Peyer's patch (tissue), 4 donors: Measurements from ENCODE around the gene MSI2. TPM values are rescaled to one million over a fixed set of nuclear protein-coding genes. Genes with fewer than 3 reads are reported as not detected.

Experiments used
- DNase-seq, 3 donors: peaks; one replicate each; pipeline ENCODE4 v3.0.0-alpha.2; 2017 to 2019
- H3K27ac ChIP-seq, 4 donors: fragments of 200-600 bp; sonication (generic); one replicate each; pipeline ENCODE4 v1.5.1; 2016 to 2019
- H3K27me3 ChIP-seq, 2 donors: fragments of 200-600 bp; sonication (generic); one replicate each; pipeline ENCODE4 v1.5.1; 2019
- H3K36me3 ChIP-seq, 3 donors: fragments of 200-600 bp; sonication (generic); one replicate each; pipeline ENCODE4 v1.5.1; 2016 to 2019
- H3K4me1 ChIP-seq, 4 donors: fragments of 200-600 bp; sonication (generic); one replicate each; pipeline ENCODE4 v1.5.1; 2016 to 2019
- H3K4me3 ChIP-seq, 4 donors: fragments of 200-600 bp; sonication (generic); 1 replicate in 3 of 4; 2 replicates in 1 of 4; pipeline ENCODE4 v1.5.1; 2016 to 2019; ENCODE audit warnings: mild to moderate bottlenecking in 1 of 4
- H3K9me3 ChIP-seq, 4 donors: fragments of 200-600 bp; sonication (generic); one replicate each; pipeline ENCODE4 v1.5.1; 2016 to 2019; ENCODE audit warnings: mild to moderate bottlenecking in 1 of 4
- POLR2A ChIP-seq, 2 donors: fragments of 450-650 bp; IDR thresholded peaks; one replicate each; pipeline ENCODE4 v1.5.1; 2017; ENCODE audit warnings: antibody characterized with exemption in 2 of 2, mild to moderate bottlenecking in 2 of 2, moderate library complexity in 2 of 2
- total RNA-seq, 4 donors: library from RNA; depleted of rRNA; stranded (reverse); fragments of >200 nt; gene quantifications; one replicate each; pipeline ENCODE4 v1.1.0, GENCODE V29; 2016
- TF ChIP-seq, protein P1 (sequence below), 6 experiments: fragments of 450-650 bp in 4 of 6; fragments of 200-600 bp in 2 of 6; sonication (generic) in 1 of 6; IDR thresholded peaks; one replicate each; pipeline ENCODE4 v1.5.1; 2017 to 2019; ENCODE audit warnings: antibody characterized with exemption in 6 of 6, mild to moderate bottlenecking in 3 of 6, moderate library complexity in 1 of 6

The MSI2 gene
- total RNA-seq, 4 donors from 2014 or later, result 25.9 to 39.0 (median 29.2) TPM

DNA sequence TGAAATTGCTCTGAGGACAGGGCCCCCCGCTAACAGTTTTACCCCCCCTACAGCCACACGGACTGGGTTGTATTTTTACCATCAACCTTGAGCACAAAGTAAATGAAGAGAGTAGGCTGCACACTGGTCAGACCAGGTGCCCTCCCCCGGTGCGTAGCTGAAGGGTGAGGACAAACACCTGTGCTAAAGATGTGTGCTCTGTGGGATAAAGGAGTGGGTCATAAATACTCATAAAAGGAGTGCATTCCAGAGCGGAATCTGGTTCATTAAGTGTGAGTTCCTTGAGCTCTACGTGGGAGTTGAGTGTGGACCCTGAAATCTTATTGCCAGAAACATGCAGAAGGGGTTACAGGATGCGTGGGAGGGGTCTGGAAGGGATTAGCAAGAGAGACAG lies 271.7 kb downstream of the MSI2 start:
- Histone ChIP-seq H3K4me3 (no peak overlapping the region), H3K36me3 (no peaks in the 10 kb centered on the region), H3K4me1 (no peaks in the 10 kb centered on the region), H3K27me3 (no peaks in the 10 kb centered on the region), H3K9me3 (no peaks in the 10 kb centered on the region), H3K27ac (no peak overlapping the region)
- TF ChIP-seq, protein P1, sequence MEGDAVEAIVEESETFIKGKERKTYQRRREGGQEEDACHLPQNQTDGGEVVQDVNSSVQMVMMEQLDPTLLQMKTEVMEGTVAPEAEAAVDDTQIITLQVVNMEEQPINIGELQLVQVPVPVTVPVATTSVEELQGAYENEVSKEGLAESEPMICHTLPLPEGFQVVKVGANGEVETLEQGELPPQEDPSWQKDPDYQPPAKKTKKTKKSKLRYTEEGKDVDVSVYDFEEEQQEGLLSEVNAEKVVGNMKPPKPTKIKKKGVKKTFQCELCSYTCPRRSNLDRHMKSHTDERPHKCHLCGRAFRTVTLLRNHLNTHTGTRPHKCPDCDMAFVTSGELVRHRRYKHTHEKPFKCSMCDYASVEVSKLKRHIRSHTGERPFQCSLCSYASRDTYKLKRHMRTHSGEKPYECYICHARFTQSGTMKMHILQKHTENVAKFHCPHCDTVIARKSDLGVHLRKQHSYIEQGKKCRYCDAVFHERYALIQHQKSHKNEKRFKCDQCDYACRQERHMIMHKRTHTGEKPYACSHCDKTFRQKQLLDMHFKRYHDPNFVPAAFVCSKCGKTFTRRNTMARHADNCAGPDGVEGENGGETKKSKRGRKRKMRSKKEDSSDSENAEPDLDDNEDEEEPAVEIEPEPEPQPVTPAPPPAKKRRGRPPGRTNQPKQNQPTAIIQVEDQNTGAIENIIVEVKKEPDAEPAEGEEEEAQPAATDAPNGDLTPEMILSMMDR (IDR thresholded peaks at IDR 0.05), result no peak
- DNase-seq, result no peak

DNA sequence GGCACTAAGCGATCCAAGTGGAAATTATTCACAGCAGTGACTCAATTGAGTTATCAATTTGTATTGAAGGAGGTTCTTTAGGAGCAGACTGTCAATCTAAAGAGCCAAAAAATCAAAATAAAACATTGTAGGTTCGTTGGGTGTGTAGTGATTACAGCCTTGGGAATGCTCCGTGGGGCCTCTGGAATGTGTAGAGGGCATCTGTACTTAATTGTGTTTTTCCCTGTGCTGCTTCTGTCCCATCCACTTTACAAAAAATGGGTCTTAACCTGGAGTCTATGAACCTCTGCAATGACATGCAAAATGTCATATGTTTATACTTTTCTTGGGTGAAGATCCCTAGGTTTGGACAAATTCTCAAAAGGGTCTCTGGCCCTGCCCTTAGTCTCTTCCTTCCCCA lies 273.7 kb downstream of the MSI2 start:
- Histone ChIP-seq H3K9me3 (no peaks in the 10 kb centered on the region), H3K4me1 (no peaks in the 10 kb centered on the region), H3K27ac (no peak overlapping the region), H3K36me3 (no peaks in the 10 kb centered on the region), H3K27me3 (no peaks in the 10 kb centered on the region), H3K4me3 (no peak overlapping the region)
- DNase-seq, result no peak
- TF ChIP-seq, protein P1 (IDR thresholded peaks at IDR 0.05), result no peak
- TF ChIP-seq POLR2A (IDR thresholded peaks at IDR 0.05), result no peak

DNA sequence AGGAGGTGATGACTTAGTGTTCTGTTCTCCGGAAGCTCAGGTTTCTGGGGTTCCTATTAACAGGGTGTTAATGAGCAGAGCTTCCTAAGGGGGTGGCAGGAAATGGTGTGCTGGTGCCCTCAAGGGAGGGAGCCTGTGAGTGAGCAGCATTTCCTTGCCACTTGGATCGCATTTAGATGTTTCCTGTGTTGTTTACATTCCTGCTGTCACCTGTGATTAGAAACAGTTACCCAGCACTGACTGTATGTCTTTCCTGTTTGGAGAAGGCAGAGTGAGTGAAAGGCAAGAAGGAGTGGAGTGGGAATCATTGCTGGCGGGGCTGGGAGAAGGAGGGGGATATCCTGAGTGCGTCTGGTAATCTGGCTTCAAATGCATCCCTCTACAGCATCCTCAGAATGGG lies 274.2 kb downstream of the MSI2 start:
- Histone ChIP-seq H3K4me3 (no peak overlapping the region), H3K27me3 (no peaks in the 10 kb centered on the region), H3K4me1 (peaks cover 0 to 4% (median 0%) of the 10 kb centered on the region in 4 donors), H3K27ac (no peak overlapping the region), H3K9me3 (no peaks in the 10 kb centered on the region), H3K36me3 (no peaks in the 10 kb centered on the region)
- TF ChIP-seq POLR2A (IDR thresholded peaks at IDR 0.05), result no peak
- TF ChIP-seq, protein P1 (IDR thresholded peaks at IDR 0.05), result no peak
- DNase-seq, result no peak

DNA sequence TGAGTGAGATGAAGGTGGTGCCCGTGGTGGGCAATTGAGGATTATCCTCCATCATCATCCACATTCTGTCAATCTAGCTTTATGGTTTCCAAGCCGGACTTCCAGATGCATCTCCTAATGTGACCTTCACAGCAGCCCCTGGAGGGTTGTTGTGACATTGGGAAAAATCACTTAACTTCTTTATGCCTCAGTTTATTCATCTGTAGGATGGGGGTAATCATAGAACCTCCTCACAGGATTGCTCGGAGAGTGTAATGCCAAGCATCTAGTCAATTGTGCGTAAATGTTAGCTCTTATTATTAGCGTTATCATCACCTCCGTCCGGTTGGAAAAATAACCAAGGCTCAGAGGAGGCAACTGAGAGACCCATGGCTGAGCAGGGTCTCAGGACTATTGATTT lies 274.8 kb downstream of the MSI2 start:
- no peak overlapping the region for H3K4me3 ChIP-seq
- peaks cover 0 to 8% (median 1%) of the 10 kb centered on the region in 4 donors for H3K4me1 ChIP-seq
- H3K36me3 ChIP-seq, result no peaks in the 10 kb centered on the region
- no peak for DNase-seq
- no peaks in the 10 kb centered on the region for H3K27me3 ChIP-seq
- TF ChIP-seq, protein P1 (IDR thresholded peaks at IDR 0.05), result no peak
- TF ChIP-seq POLR2A (IDR thresholded peaks at IDR 0.05), result no peak
- H3K27ac ChIP-seq, result no peak overlapping the region
- H3K9me3 ChIP-seq, result no peaks in the 10 kb centered on the region

DNA sequence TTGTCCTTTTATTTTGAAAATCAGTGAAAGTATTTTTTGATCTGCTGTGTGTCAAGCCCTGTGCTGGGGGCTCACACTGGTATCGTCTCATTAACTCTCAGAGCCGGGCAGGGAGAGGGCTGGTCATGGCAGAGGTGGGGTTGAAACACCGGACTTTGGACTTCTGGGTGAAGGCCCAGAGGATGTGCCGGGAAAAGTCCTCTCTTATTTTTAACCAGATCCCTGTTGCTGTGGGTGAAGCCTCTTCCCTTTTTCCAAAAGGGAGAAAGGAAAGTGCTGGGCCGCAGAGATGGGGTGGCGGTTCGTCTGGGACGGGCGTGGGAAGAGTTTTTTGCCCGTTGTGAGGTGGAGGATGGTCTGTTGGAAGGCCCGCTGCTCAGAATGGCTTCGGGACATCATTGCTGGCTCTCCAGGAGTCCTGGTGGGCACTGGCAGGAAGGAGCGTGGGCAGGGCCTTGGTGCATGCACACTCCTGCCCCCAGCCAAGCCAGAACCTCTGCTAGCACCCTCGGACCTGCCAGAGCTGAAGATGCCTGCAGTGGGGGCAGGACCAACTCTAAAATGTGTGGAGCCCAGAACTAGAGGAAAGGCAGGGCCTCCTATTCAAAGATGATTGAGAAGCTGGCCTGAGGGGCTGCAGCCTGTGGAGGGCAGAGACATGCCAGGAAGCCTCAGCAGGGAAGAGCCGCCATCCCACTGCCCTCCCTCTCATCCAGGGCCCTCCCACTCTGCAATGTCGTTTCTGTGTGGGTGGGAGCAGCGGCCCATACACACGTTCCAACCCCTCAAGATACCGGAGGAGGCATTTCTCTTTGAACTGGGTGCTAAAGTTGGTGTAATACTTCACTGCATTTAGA lies 275.6 kb downstream of the MSI2 start:
- no peak for DNase-seq
- Histone ChIP-seq H3K27me3 (no peaks in the 10 kb centered on the region), H3K9me3 (no peaks in the 10 kb centered on the region), H3K4me1 (peaks cover 0 to 16% (median 2%) of the 10 kb centered on the region in 4 donors), H3K27ac (no peak overlapping the region), H3K4me3 (no peak overlapping the region), H3K36me3 (no peaks in the 10 kb centered on the region)
- TF ChIP-seq, protein P1 (IDR thresholded peaks at IDR 0.05), result no peak
- TF ChIP-seq POLR2A (IDR thresholded peaks at IDR 0.05), result no peak
